WI38 (cell line): ENCODE measurements around the gene UBR3.

Experiments
- H3K4me3 ChIP-seq: 2 replicates; pipeline ENCODE4 v1.5.1; 2011; ENCODE audit warnings: low read depth, mild to moderate bottlenecking, control low read depth, low read length
- CTCF ChIP-seq: IDR thresholded peaks from 2 replicates; pipeline ENCODE4 v1.5.1; 2012; ENCODE audit warnings: low read depth, mild to moderate bottlenecking, control low read depth, low read length

UBR3 gene

GRCh38 chr2:170006587-170007325 is 179.5 kb downstream of the UBR3 start:
- TF ChIP-seq CTCF: no peak
- H3K4me3 ChIP-seq: no peak overlapping the region

- TF ChIP-seq CTCF: no peak
- H3K4me3 ChIP-seq: no peak overlapping the region
These were observed 182.0 kb downstream of the UBR3 start for GRCh38 chr2:170009209-170009608.

- H3K4me3 ChIP-seq: no peak overlapping the region
- no peak for TF ChIP-seq CTCF
These were observed 185.5 kb downstream of the UBR3 start for GRCh38 chr2:170012773-170013172.

- no peak overlapping the region for H3K4me3 ChIP-seq
- TF ChIP-seq CTCF: no peak
These were observed 186.7 kb downstream of the UBR3 start for GRCh38 chr2:170013802-170014551.

GRCh38 chr2:170014769-170015168 is 187.5 kb downstream of the UBR3 start:
- no peak overlapping the region for H3K4me3 ChIP-seq
- no peak for TF ChIP-seq CTCF

GRCh38 chr2:170017860-170018532 is 190.7 kb downstream of the UBR3 start:
- no peak for TF ChIP-seq CTCF
- no peak overlapping the region for H3K4me3 ChIP-seq
